ENCODE data around the gene BACH2. TPM values are rescaled to one million over a fixed set of nuclear protein-coding genes. Genes with fewer than 3 reads are reported as not detected.

BACH2 gene
- total and polyA plus RNA-seq, 10 of the 15 experiments (the other 5 are each of a cell fraction or from before 2014, with no cell fraction given): 0.03 to 0.28 (median 0.04) TPM; not detected in 3

GRCh38 chr6:89951574-89952104, 345.0 kb downstream of the BACH2 start (continued):
- no peak for TF ChIP-seq PBX3 (IDR thresholded peaks at IDR 0.05; ENCODE audit: insufficient replicate concordance, low read depth, low read length)
- no peak for TF ChIP-seq RB1 (IDR thresholded peaks at IDR 0.05; ENCODE audit: borderline replicate concordance)
- TF ChIP-seq FOS (IDR thresholded peaks at IDR 0.05; ENCODE audit: borderline replicate concordance, extremely low read depth, insufficient read length): no peak

GRCh38 chr6:89950879-89951391, 345.7 kb downstream of the BACH2 start:
- POLR2A ChIA-PET: no interaction called here
- 56% methylated on average over 14 of the region's 15 CpGs for WGBS (ENCODE audit: insufficient coverage, insufficient replicate concordance, low lambda C conversion rate, missing lambda C conversion rate)
- ATAC-seq: no peak
- H3K36me3 ChIP-seq (ENCODE audit: control insufficient read depth in 2 of 2, insufficient read depth in 2 of 2, low read length in 1 of 2): no peaks in the 10 kb centered on the region
- intact Hi-C loops (cut with micrococcal nuclease; ENCODE audit: unreplicated experiment) (no loop called here), in situ Hi-C loops (cut with MboI) (no loop called here)
- no peaks in the 10 kb centered on the region for H3K9me3 ChIP-seq (replicated peaks; ENCODE audit: control insufficient read depth, insufficient read depth, low read length)
- no peak for DNase-seq (ENCODE audit: low read depth, low spot score)
- no peaks in the 10 kb centered on the region for H3K4me1 ChIP-seq (ENCODE audit: control insufficient read depth, insufficient read depth, low read length)
- no peaks in the 10 kb centered on the region for H4K20me1 ChIP-seq (ENCODE audit: control insufficient read depth, insufficient read depth)
- no TSS peak for BruUV-seq (replicated peaks)
- CTCF ChIA-PET: interaction anchor here (0.7 to 2.0 kb wide), 2 partner anchors 10 to 528 kb away, joined by 3 to 9 read pairs; no protein-coding TSS in a partner anchor
- no peaks in the 10 kb centered on the region for H3K79me2 ChIP-seq (ENCODE audit: control insufficient read depth, insufficient read depth, low read length)
- no peak overlapping the region for H2AFZ ChIP-seq (ENCODE audit: control insufficient read depth, low read depth, low read length)
- RAD21 ChIA-PET (ENCODE audit: unreplicated experiment): interaction anchor here (0.5 kb wide), 1 partner anchor 10 kb away, joined by 4 read pairs; no protein-coding TSS in a partner anchor
- H3K27ac ChIP-seq (ENCODE audit: control insufficient read depth, insufficient read depth): no peak overlapping the region
- H3K4me3 ChIP-seq: no peak overlapping the region
- H3K9ac ChIP-seq (ENCODE audit: control insufficient read depth, insufficient read depth, low read length): no peak overlapping the region
- SMC1A ChIA-PET (ENCODE audit: uncharacterized antibody, unreplicated experiment): no interaction called here
- no peak overlapping the region for H3K4me2 ChIP-seq (ENCODE audit: control insufficient read depth, insufficient read depth)
- no peak for FAIRE-seq
- H3K27me3 ChIP-seq (replicated peaks in 1 of 2; ENCODE audit: control insufficient read depth in 2 of 2, insufficient read depth in 2 of 2, low read length in 1 of 2): peaks cover 0 to 3% of the 10 kb centered on the region in 2 experiments; a peak in 1 of 4 replicates
- no peak for TF ChIP-seq EED (IDR thresholded peaks at IDR 0.05; ENCODE audit: low read depth)
- TF ChIP-seq NR2C2 (IDR thresholded peaks at IDR 0.05; ENCODE audit: borderline replicate concordance, control insufficient read depth, insufficient read length, low read depth): no peak
- TF ChIP-seq ZBTB33 (IDR thresholded peaks at IDR 0.05): no peak
- no peak for TF ChIP-seq TCF7 (IDR thresholded peaks at IDR 0.05; ENCODE audit: borderline replicate concordance)
- no peak for TF ChIP-seq BCLAF1 (IDR thresholded peaks at IDR 0.05)
- no peak for TF ChIP-seq NR2F1 (conservative IDR thresholded peaks at IDR 0.05)
- no peak for TF ChIP-seq E2F4 (IDR thresholded peaks at IDR 0.05; ENCODE audit: low read depth, low read length)
- no peak for TF ChIP-seq NFIC (IDR thresholded peaks at IDR 0.05; ENCODE audit: low read depth, low read length)
